Activated naive CD4-positive, alpha-beta T cell treated with anti-CD3 and anti-CD28 coated beads, Interleukin-2, amount 50 U/mL, for 72 hours (primary cell): ENCODE measurements around the gene C3orf62. TPM values are rescaled to one million over a fixed set of nuclear protein-coding genes. Genes with fewer than 3 reads are reported as not detected.
"Not testable (repeated sequence)": the region's sequence is repeated elsewhere in the genome, so short reads cannot be mapped to it uniquely, and the experiment has no call there.

Experiments
- ATAC-seq, 2 donors: fragments of 150-1000 bp; cut with Tn5 transposase; 2 replicates each; pipeline ENCODE4 v1.10.0; 2021; ENCODE audit warnings: mild to moderate bottlenecking in 2 of 2, moderate library complexity in 2 of 2
- DNase-seq, 2 donors: peaks; one replicate each; pipeline ENCODE4 v3.0.0; 2021 to 2022; ENCODE audit warnings: low spot score in 2 of 2
- H3K27ac Mint-ChIP-seq, 2 donors: one replicate each; pipeline ENCODE4 v1.8.0; 2022; ENCODE audit warnings: mild to moderate bottlenecking in 2 of 2, mixed read lengths in 2 of 2
- H3K36me3 Mint-ChIP-seq, 2 donors: one replicate each; pipeline ENCODE4 v1.8.0; 2022; ENCODE audit warnings: mixed read lengths in 2 of 2
- H3K9me3 Mint-ChIP-seq, 2 donors: one replicate each; pipeline ENCODE4 v1.8.0; 2022; ENCODE audit warnings: mixed read lengths in 2 of 2
- total RNA-seq, 2 donors: library from RNA; stranded (reverse); gene quantifications; one replicate each; pipeline ENCODE4 v1.2.3, GENCODE V29; 2022

Gene C3orf62
- total RNA-seq, 2 donors from 2014 or later: 4.3 to 5.4 TPM

GRCh38 chr3:49240091-49240490 is 36.9 kb downstream of the C3orf62 start:
- not testable (repeated sequence) for H3K36me3 Mint-ChIP-seq, H3K9me3 Mint-ChIP-seq, H3K27ac Mint-ChIP-seq, ATAC-seq, DNase-seq

- no peak for DNase-seq
- Mint-ChIP-seq H3K36me3 (peaks cover 0 to 14% of the 10 kb centered on the region in 2 donors), H3K9me3 (peaks cover 4 to 6% of the 10 kb centered on the region in 2 donors), H3K27ac (no peak overlapping the region)
- peak in 1 of 2 donors; percentile 88 for ATAC-seq
These were observed 38.5 kb downstream of the C3orf62 start for GRCh38 chr3:49238274-49239127.

DNA sequence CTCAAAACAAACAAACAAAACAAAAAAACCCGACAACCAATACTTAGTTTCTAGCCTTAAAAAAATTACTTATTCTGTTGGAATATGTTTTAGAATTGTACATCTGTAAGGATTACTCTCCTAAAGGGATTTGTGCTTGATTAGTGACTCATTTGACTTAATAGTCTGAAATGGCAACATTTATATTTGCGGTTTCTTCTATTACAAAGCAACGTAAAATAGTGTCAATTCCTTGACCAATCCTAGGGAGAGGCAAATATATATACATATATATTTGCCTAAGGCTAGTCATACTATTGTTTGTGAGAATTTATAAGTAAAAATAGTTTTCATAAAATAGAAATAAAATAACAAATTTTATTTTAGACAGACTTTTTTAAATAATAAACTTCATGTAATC is 39.7 kb downstream of the C3orf62 start:
- no peak for DNase-seq
- Mint-ChIP-seq H3K27ac (no peak overlapping the region), H3K9me3 (peaks cover 13 to 14% of the 10 kb centered on the region in 2 donors), H3K36me3 (peaks cover 9 to 23% of the 10 kb centered on the region in 2 donors)
- ATAC-seq: no peak

GRCh38 chr3:49236226-49236625 is 40.8 kb downstream of the C3orf62 start:
- peaks cover 18% of the 10 kb centered on the region in 2 donors for H3K9me3 Mint-ChIP-seq
- ATAC-seq: no peak
- peaks cover 19 to 28% of the 10 kb centered on the region in 2 donors for H3K36me3 Mint-ChIP-seq
- no peak overlapping the region for H3K27ac Mint-ChIP-seq
- DNase-seq: no peak

DNA sequence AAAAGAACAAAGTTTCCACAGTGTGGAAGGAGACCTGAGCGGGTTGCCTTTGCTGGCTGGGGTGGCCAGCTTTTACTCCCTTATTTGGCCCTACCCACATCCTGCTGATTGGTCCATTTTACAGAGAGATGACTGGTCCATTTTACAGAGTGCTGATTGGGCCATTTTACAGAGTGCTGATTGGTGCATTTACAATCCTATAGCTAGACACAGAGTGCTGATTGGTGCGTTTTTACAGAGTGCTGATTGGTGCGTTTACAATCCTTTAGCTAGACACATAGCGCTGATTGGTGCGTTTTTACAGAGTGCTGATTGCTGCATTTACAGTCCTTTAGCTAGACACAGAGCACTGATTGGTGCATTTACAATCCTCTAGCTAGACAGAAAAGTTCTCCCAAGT is 48.2 kb downstream of the C3orf62 start:
- Mint-ChIP-seq H3K36me3 (peaks cover 40 to 60% of the 10 kb centered on the region in 2 donors), H3K9me3 (peaks cover 38 to 44% of the 10 kb centered on the region in 2 donors)
- ATAC-seq, DNase-seq, H3K27ac Mint-ChIP-seq: not testable (repeated sequence)

DNA sequence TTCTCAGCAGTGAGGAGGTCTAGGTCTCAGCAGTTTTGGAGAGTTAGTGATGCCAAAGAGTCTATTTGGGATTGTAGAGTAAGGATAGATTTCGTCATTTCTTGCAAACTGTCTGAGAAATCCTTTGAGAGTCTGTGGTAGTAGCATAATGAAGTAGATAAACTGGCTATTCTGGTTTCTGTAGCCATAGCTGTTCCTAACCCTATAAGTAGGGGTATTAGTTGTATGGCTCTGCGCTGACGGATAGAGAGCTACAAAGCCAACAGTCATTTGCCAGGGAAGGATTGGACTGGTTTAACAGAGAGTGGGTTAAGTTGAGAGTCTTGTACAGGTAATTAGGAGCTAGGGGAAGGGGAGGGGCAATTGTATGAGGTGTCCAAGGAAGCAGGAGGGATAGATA is 55.0 kb downstream of the C3orf62 start:
- DNase-seq (no peak), ATAC-seq (no peak)
- Mint-ChIP-seq H3K9me3 (peaks cover 0 to 9% of the 10 kb centered on the region in 2 donors), H3K27ac (no peak overlapping the region), H3K36me3 (peaks cover 0 to 8% of the 10 kb centered on the region in 2 donors)

DNA sequence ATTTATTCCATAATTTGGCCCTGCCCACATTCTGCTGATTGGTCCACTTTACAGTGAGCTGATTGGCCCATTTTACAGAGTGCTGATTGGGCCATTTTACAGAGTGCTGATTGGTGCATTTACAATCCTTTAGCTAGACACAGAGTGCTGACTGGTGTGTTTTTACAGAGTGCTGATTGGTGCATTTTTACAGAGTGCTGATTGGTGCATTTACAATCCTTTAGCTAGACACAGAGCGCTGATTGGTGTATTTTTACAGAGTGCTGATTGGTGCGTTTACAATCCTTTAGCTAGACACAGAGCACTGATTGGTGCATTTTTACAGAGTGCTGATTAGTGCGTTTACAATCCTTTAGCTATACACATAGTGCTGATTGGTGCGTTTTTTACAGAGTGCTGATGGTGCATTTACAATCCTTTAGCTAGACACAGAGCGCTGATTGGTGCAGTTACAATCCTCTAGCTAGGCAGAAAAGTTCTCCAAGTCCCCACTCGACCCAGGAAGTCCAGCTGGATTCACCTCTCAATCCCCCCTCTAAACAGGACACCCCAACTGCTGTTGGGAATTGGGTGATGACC is 56.0 kb downstream of the C3orf62 start:
- not testable (repeated sequence) for ATAC-seq, H3K27ac Mint-ChIP-seq, DNase-seq, H3K36me3 Mint-ChIP-seq, H3K9me3 Mint-ChIP-seq

DNA sequence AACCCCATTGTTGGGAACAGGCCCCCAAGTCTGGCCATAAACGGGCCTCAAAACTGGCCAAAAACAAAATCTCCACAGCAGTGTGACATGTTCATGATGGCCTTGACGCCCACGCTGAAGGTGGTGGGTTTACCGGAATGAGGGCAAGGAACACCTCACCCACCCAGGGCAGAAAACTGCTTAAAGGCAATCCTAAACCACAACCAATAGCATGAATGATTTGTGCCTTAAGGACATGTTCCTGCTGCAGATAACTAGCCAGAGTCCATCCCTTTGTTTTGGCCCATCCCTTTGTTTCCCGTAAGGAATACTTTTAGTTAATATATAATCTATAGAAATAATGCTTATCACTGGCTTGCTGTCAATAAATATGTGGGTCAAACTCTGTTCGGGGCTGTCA is 57.9 kb downstream of the C3orf62 start:
- ATAC-seq (no peak), DNase-seq (no peak)
- Mint-ChIP-seq H3K36me3 (no peaks in the 10 kb centered on the region), H3K9me3 (peaks cover 0 to 4% of the 10 kb centered on the region in 2 donors), H3K27ac (no peak overlapping the region)

Other genes starting within 250 kb of the C3orf62 start
- 100 to 1,000 TPM; 538 to 637 TPM for gene IMPDH2, start 247.8 kb downstream of the C3orf62 start, total RNA-seq
- 100 to 1,000 TPM; 126 to 150 TPM for gene QRICH1, start 183.2 kb downstream of the C3orf62 start, total RNA-seq
- 100 to 1,000 TPM; 268 to 378 TPM for gene QARS1, start 172.5 kb downstream of the C3orf62 start, total RNA-seq
- gene USP19, start 156.4 kb downstream of the C3orf62 start, total RNA-seq: 10 to 100 TPM; 40.8 to 46.7 TPM
- 1 to 10 TPM in 1 of 2 donors, not detected in 1; 1.4 TPM for gene LAMB2, start 144.2 kb downstream of the C3orf62 start, total RNA-seq
- 10 to 100 TPM; 10.2 to 20.3 TPM for gene CCDC71, start 110.9 kb downstream of the C3orf62 start, total RNA-seq
- 1 to 10 TPM; 3.1 to 4.9 TPM for gene KLHDC8B, start 105.6 kb downstream of the C3orf62 start, total RNA-seq
- gene USP4, start 62.8 kb upstream of the C3orf62 start, total RNA-seq: 10 to 100 TPM; 76.0 to 92.8 TPM
- gene GPX1, start 81.1 kb upstream of the C3orf62 start, total RNA-seq: 100 to 1,000 TPM; 180 to 264 TPM
- gene RHOA, start 134.7 kb upstream of the C3orf62 start, total RNA-seq: 100 to 1,000 TPM; 412 to 421 TPM
- 10 to 100 TPM in 1 of 2 donors, 1 to 10 TPM in 1; 9.2 to 17.0 TPM for gene TCTA, start 135.2 kb upstream of the C3orf62 start, total RNA-seq
- gene AMT, start 145.2 kb upstream of the C3orf62 start, total RNA-seq: 1 to 10 TPM; 3.1 to 4.9 TPM
- gene NICN1, start 152.1 kb upstream of the C3orf62 start, total RNA-seq: 10 to 100 TPM in 1 of 2 donors, 1 to 10 TPM in 1; 8.1 to 12.4 TPM
- gene DAG1, start 193.0 kb upstream of the C3orf62 start, total RNA-seq: 10 to 100 TPM in 1 of 2 donors, 1 to 10 TPM in 1; 9.3 to 10.1 TPM